IPS DF 19.7 (cell line): ENCODE data around the gene SPSB1.
"Not testable (repeated sequence)": the region's sequence is repeated elsewhere in the genome, so short reads cannot be mapped to it uniquely, and the experiment has no call there.

Source experiments
- DNase-seq: peaks from one replicate; pipeline ENCODE4 v3.0.0-alpha.2; 2013; ENCODE audit warnings: low read depth, low spot score

The SPSB1 gene

GRCh38 chr1:9299571-9300541 is 7.2 kb downstream of the SPSB1 start:
- DNase-seq: not testable (repeated sequence)

DNA sequence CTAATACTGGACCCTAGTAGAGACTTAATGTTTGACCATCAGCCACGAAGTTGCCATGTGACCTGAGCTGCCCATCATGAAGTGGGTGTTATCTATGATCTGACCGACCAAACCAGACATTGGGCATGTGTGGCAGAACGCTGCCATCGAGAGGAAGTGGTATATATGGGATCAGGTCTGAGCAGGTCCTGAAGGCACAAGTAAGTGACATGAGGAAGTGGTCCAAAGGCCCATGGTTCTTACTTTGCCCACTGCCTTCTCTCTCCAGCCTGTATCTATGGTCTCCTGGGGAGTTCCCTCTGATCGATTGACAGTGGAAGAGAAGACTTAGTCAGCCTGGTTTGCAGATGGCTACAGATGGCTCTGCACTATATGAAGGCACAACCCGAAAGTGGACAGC is 7.9 kb downstream of the SPSB1 start:
- no peak for DNase-seq

DNA sequence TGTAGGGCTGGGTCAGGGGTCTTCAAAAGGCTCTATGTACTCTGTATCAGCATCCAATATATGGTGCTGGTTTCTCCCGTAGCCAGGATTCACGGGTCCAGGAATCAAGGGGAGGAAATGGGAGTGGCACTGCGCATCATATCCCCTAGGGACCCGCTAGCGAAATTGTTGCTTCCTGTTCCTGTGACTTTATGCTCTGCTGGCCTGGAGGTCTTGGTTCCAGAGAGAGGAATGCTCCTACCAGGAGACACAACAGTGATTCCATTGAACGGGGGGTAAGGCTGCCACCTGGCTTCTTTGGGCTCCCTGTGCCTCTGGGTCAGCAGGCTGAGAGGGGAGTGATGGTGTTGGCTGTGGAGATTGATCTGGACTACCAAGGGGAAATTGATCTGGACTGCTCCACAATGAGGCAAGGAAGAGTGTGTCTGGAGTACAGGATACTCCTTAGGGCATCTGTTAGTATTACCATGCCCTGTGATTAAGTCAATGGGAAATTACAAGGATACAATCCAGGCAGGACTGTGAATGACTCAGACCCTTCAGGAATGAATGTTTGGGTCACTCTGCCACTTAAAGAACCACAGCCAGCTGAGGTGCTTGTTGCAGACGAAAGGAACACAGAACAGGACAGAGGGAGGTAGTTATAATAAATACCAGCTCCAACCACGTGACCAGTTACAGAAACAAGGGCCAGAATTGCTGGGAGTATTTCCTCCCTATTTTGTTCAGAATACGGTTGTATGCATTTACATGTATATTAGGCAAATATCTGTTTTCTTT is 10.2 kb downstream of the SPSB1 start:
- DNase-seq: no peak

DNA sequence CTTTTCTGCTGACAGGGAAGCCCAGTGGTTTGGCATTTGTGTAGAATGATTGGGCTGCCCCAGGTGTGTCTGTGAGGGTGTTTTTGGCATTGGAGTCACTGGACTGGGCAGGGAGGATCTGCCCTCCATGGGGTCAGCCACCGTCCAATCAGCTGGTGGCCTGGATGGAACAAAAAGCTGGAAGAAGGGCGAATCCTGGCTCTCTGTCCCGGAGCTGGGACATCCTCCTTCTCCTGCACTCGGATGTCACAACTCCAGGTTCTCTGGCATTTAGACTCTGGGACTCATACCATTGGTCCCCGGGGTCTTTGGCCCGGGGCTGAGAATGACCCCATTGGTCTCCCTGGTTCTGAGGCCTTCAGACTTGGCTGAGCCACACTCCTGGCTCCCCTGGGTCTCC is 11.2 kb downstream of the SPSB1 start:
- DNase-seq: no peak

DNA sequence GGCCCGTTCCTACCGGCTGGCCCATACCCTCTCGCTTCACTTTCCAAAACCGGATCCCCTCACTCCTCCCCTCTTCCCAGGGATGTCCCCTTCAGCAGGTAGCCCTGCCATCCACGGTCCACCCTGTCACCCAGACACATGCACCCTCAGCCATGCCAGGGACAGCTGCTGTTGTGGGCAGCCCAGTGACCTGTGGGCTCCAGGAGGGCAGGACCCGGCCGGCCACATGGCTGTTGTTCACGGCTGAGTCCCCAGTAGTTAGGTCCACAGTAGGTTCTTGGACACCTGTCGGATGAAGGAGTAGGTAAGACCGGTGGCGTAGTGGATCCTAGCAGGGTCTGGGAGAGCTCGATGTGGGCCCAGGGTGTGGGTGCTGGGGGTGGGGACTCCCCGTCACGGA is 12.5 kb downstream of the SPSB1 start:
- DNase-seq: no peak

- DNase-seq: no peak
These were observed 13.3 kb downstream of the SPSB1 start for GRCh38 chr1:9306006-9306405.

DNA sequence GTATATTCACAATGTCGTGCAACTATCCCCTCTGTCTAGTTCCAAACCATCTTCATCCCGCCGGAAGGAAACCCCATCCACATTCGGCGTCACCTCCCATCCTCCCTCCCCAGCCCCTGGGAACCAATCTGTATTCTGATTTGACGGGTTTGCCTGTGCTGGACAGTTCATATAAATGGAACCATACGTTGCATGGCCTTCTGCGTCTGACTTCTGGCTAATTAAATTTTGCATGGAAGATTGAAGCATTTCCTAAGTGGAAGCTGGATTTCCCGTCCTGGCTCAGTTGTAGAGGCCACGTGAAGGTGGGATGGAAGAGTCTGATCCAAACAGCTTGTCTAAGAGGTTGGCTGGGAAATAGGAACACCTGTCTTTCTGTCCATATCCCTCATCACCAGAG is 14.6 kb downstream of the SPSB1 start:
- no peak for DNase-seq

DNA sequence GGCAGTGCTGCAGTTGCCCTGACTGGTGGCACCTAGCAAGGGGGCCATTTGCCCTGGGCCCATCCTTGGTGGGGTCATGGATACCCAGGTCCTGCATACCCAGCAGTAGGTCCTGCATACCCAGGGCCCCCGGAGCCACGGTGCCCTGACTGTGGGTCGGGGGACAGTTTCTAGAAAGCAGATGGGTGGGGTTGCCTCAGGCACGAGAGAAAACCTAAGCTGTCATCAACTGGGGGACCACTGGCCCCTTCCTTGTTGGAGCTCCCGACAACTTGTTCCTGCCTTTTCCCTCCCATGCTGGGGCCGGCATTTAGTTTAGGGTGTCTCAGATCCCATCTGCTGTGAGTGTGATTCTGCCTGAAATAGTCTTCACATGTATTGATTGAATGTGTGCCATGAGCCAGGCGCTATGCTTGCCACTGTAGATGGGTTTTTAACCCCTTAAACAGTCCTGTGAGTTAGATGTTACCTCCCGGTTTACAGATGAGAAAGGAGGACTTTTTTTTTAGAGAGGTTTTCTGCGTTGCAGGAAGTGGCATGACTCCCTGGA is 15.6 kb downstream of the SPSB1 start:
- DNase-seq: no peak

- DNase-seq: no peak
These were observed 16.4 kb downstream of the SPSB1 start for GRCh38 chr1:9309080-9309479.

- DNase-seq: no peak
These were observed 17.3 kb downstream of the SPSB1 start for GRCh38 chr1:9309991-9310390.

- no peak for DNase-seq
These were observed 18.3 kb downstream of the SPSB1 start for GRCh38 chr1:9311029-9311428.

DNA sequence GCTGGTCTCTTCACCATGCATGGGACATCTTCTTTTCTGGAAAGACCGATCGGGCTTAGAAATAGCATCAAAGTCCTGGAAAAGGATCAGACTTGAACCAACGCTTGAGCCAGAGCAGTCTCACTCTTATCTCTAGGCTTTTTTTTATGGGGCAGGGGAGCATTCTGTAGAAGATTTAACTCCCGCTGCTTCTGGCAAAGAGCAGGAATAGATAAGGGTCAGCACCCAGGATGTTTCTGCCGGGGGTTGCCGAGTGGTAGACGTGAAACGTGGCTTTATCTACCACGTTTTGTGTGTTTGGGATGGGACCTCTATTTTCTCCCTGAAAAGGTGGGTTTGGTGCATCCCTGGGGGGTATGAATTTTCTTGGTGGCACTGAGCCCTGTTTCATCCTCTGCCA is 18.8 kb downstream of the SPSB1 start:
- DNase-seq: no peak

- DNase-seq: no peak
These were observed 19.6 kb downstream of the SPSB1 start for GRCh38 chr1:9312168-9312720.

DNA sequence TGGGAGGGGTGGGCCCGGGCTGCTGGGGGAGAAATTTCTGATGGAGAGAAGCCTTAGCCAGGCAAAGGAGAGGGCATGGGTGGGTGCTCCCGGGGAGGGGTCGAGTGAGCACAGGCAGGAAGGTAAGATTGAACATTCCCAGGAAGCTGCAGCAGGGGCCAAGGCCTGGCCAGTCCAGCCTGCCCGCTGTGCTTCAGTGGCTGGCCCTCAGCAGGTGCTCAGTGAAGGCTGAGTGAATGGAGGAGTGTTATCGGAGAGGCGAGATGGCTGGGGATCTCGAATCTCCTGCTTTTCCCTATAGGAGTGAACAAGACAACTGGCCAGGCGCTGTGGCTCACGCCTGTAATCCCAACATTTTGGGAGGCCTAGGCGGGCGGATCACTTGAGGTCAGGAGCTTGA is 20.9 kb downstream of the SPSB1 start:
- no peak for DNase-seq

DNA sequence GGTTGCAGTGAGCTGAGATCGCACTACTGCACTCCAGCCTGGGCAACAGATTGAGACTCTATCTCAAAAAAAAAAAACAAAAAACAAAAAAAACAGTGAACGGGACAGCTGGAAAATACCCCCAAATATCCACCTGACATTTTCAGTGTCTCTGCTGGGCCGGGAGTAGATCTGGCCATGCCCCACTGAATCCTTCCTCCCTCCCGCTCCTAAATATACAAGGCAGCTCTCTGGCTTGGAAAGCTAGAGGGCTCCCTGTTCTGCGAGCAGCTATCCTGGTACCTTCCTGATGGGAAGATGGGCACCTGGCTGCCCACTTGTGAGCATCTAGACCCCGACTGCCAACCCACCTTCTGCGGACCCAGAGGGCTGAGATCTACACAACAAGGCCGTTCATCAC is 21.4 kb downstream of the SPSB1 start:
- no peak for DNase-seq

DNA sequence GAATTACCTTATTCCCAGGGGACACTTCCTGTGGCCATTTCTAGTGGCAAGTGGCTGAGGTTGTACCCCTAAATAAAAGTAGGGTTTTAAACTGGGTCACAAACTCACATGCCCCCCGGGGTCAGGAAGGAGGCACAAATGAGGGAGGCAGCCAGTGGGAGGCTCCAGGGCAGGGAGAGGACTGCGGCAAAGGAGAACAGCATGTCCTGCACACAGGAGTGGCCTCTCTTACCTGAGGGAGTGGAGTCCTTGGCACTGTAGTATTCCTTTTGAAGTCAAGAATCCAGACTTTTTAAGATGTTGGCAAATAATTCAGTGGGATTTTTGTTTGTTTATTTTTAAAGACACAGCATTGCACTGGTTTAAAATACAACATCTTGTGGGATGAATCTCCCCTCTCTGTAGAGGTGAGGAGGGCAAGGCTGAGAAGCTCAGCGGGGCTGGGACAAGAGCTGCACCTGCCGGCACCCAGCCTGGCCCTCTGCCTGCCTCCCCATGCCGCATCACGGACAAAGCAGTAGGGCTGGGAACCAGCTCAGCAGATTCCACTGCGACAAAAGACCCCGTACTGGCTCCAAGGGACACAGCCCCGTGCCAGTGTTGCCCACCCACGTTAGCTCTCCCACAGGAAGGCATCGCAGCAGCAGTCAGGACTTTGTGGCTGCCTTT is 22.2 kb downstream of the SPSB1 start:
- no peak for DNase-seq

DNA sequence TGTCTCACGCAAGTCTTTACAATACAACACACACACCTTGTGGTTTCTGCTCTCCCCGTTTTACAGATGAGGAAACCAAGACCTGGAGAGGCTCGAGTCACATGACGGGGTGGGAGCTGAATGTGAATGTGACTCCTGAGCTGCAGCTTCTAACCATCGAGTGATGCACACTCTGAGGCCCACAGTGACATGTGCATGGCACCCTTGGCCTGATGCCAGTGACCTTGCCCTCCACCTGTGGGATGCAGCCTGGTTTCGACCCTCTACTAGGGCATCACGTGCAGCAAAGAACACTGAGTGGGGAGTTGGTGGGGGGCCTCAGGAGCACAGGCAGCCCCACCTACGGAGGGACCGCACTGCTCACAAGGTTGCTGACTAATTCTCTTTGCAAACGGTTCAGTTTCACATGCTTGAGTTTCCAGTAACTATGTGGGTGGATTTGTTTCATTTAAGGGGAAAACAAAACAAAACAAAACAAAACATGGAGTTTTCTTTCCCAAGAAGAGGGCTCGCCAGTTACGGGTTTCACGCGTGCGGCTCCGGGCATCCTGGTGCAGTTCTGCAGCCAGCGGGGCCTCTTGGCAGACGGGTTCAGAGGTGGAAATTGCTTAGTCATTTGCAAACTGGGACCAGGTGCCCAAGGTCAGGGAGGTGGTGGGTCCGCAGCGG is 22.9 kb downstream of the SPSB1 start:
- DNase-seq: no peak

GRCh38 chr1:9316080-9316444 is 23.4 kb downstream of the SPSB1 start:
- DNase-seq: no peak

DNA sequence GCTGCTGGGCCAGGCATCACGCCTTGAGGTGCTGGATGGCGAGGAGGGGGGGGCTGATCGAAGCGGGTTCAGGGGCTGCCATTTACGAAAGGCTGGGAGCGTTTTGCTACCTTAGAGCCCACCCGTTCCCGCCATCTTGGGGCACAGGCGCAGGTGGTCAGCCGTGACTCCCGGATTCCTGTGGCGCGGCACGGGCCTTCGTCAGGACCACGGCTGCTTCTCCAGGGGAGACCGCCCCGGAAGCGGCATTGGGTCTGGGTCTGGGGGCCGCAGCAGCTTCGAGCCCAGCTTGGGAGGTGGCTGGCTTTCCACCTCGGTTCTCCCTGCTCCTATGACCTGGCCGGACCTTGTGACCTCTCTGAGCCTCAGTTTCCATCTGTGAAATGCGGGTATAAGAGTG is 23.8 kb downstream of the SPSB1 start:
- DNase-seq: no peak

DNA sequence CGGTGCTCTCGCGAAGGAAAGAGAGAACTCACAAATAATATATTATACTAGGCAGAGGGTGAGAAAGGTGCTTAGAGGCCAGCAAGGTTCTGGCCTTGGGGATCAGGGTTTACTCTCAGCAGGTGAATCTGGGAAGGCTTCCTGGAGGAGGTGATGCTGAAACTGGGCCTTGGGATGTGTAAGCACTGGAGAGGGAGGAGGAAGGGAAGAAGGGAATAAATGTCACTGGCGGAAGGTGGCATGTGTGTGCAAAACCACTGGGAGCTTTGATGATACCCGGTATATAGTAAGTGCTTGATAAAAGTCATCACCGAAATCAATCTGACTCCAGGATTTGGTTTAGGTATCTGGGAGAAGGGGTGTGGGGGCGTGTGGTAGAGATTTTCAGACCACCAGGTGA is 24.4 kb downstream of the SPSB1 start:
- DNase-seq: no peak
